ENCODE results near the gene FGD4. TPM values are rescaled to one million over a fixed set of nuclear protein-coding genes. Genes with fewer than 3 reads are reported as not detected.
"Not testable (repeated sequence)": the region's sequence is repeated elsewhere in the genome, so short reads cannot be mapped to it uniquely, and the experiment has no call there.

The FGD4 gene
- total and polyA plus RNA-seq, 9 of the 15 experiments (the other 6 are each of a cell fraction or from before 2014, with no cell fraction given), result 0.05 to 0.51 (median 0.27) TPM

- no peak overlapping the region for H2AFZ ChIP-seq (ENCODE audit: low read depth, low read length)
- no peak overlapping the region for H3K4me3 ChIP-seq
- H4K20me1 ChIP-seq (replicated peaks; ENCODE audit: control insufficient read depth, insufficient read depth, low read length), result no peaks in the 10 kb centered on the region
- CTCF ChIA-PET (ENCODE audit: low intra/inter-chr PET ratio), result no interaction called here
- H3K9me1 ChIP-seq (ENCODE audit: control insufficient read depth, insufficient read depth, low read length), result no peaks in the 10 kb centered on the region
- DNase-seq (ENCODE audit: extremely low read depth in 1 of 4, low spot score in 3 of 4), result no peak
- no peaks in the 10 kb centered on the region for H3K4me1 ChIP-seq (replicated peaks in 1 of 2; ENCODE audit: control insufficient read depth in 2 of 2, insufficient read depth in 2 of 2, low read length in 2 of 2)
- BruUV-seq (replicated peaks), result no TSS peak
- in situ Hi-C loops (cut with MboI) (no loop called here), intact Hi-C loops (cut with micrococcal nuclease) (no loop called here)
- no peak overlapping the region for H3K4me2 ChIP-seq (ENCODE audit: insufficient read depth, low read length)
- TF ChIP-seq L3MBTL2 (IDR thresholded peaks at IDR 0.05) (no peak), SMAD4 (CRISPR knock-in tag; conservative IDR thresholded peaks at IDR 0.05) (no peak), FOXA3 (CRISPR knock-in tag; conservative IDR thresholded peaks at IDR 0.05 in 1 of 2, IDR thresholded peaks at IDR 0.05 in 1 of 2) (no peak), CGGBP1 (CRISPR knock-in tag; IDR thresholded peaks at IDR 0.05) (no peak), DACH1 (IDR thresholded peaks at IDR 0.05; ENCODE audit: partially characterized antibody) (no peak), ASH1L (IDR thresholded peaks at IDR 0.05; ENCODE audit: borderline replicate concordance, low read depth, partially characterized antibody) (no peak), MYNN (IDR thresholded peaks at IDR 0.05) (no peak), MYNN (CRISPR knock-in tag; IDR thresholded peaks at IDR 0.05) (no peak)
- H3K9me3 ChIP-seq (replicated peaks; ENCODE audit: control insufficient read depth, insufficient read depth, low read depth, low read length), result no peaks in the 10 kb centered on the region
- no peak for FAIRE-seq
- 0% methylated on average over 2 of the region's 2 CpGs for WGBS (ENCODE audit: insufficient coverage, low coverage, missing lambda C conversion rate)
- H3K36me3 ChIP-seq (ENCODE audit: control insufficient read depth, insufficient read depth, low read length), result no peaks in the 10 kb centered on the region
- POLR2A ChIA-PET, result interaction anchor here (0.6 to 1.1 kb wide), 2 partner anchors 24 to 158 kb away, joined by 3 to 4 read pairs; no protein-coding TSS in a partner anchor
- H3K9ac ChIP-seq (ENCODE audit: insufficient read depth in 1 of 2, low read depth in 2 of 2, low read length in 2 of 2), result no peak overlapping the region
- H3K79me2 ChIP-seq (ENCODE audit: control insufficient read depth, insufficient read depth, low read length), result no peaks in the 10 kb centered on the region
- no peak for ATAC-seq
- H3K27me3 ChIP-seq (ENCODE audit: control insufficient read depth in 2 of 2, insufficient read depth in 2 of 2, low read length in 2 of 2), result peaks cover 5 to 14% of the 10 kb centered on the region in 2 experiments; a peak in 4 of 5 replicates
- no peak overlapping the region for H3K27ac ChIP-seq (ENCODE audit: extremely low read depth, low read depth, low read length)
Observed at GRCh38 chr12:32509328-32510091, 110.2 kb downstream of the FGD4 start.

- whole genome bisulfite sequencing (ENCODE audit: insufficient coverage, low coverage, missing lambda C conversion rate), result 3% methylated on average over 7 of the region's 7 CpGs
- H3K4me3 ChIP-seq; POLR2A ChIA-PET; H4K20me1 ChIP-seq (replicated peaks; ENCODE audit: control insufficient read depth, insufficient read depth, low read length); H3K27ac ChIP-seq (ENCODE audit: extremely low read depth, low read depth, low read length); intact Hi-C loops (cut with micrococcal nuclease); H3K79me2 ChIP-seq (ENCODE audit: control insufficient read depth, insufficient read depth, low read length); H3K9ac ChIP-seq (ENCODE audit: insufficient read depth in 1 of 2, low read depth in 2 of 2, low read length in 2 of 2); H3K4me2 ChIP-seq (ENCODE audit: insufficient read depth, low read length); ATAC-seq; H2AFZ ChIP-seq (ENCODE audit: low read depth, low read length); H3K27me3 ChIP-seq (ENCODE audit: control insufficient read depth in 2 of 2, insufficient read depth in 2 of 2, low read length in 2 of 2); DNase-seq (ENCODE audit: extremely low read depth in 1 of 4, low spot score in 3 of 4); BruUV-seq (replicated peaks); FAIRE-seq; CTCF ChIA-PET (ENCODE audit: low intra/inter-chr PET ratio); H3K9me3 ChIP-seq (replicated peaks; ENCODE audit: control insufficient read depth, insufficient read depth, low read depth, low read length); in situ Hi-C loops (cut with MboI); H3K36me3 ChIP-seq (ENCODE audit: control insufficient read depth, insufficient read depth, low read length); H3K9me1 ChIP-seq (ENCODE audit: control insufficient read depth, insufficient read depth, low read length); H3K4me1 ChIP-seq (replicated peaks in 1 of 2; ENCODE audit: control insufficient read depth in 2 of 2, insufficient read depth in 2 of 2, low read length in 2 of 2): not testable (repeated sequence)
Observed at GRCh38 chr12:32511976-32512375, 112.6 kb downstream of the FGD4 start.

Data from K562 (cell line).